Osteocyte (in vitro differentiated cells): ENCODE data around the gene APOBEC2. TPM values are rescaled to one million over a fixed set of nuclear protein-coding genes. Genes with fewer than 3 reads are reported as not detected.

Experiments used
- DNase-seq: peaks from one replicate; pipeline ENCODE4 v3.0.0; 2021; ENCODE audit warnings: mixed read lengths; ENCODE audit not compliant: unreplicated experiment; ENCODE audit errors: extremely low spot score
- H3K27ac Mint-ChIP-seq: one replicate; pipeline ENCODE4 v1.8.0; 2021; ENCODE audit warnings: mild to moderate bottlenecking, mixed read lengths; ENCODE audit not compliant: unreplicated experiment
- H3K27me3 Mint-ChIP-seq: one replicate; pipeline ENCODE4 v1.8.0; 2021; ENCODE audit warnings: mixed read lengths; ENCODE audit not compliant: unreplicated experiment
- H3K36me3 Mint-ChIP-seq: one replicate; pipeline ENCODE4 v1.8.0; 2021; ENCODE audit warnings: mixed read lengths; ENCODE audit not compliant: unreplicated experiment
- H3K4me1 Mint-ChIP-seq: one replicate; pipeline ENCODE4 v1.8.0; 2021; ENCODE audit warnings: mixed read lengths; ENCODE audit not compliant: unreplicated experiment
- H3K4me3 Mint-ChIP-seq: one replicate; pipeline ENCODE4 v1.8.0; 2021; ENCODE audit warnings: mild to moderate bottlenecking, moderate library complexity, mixed read lengths; ENCODE audit not compliant: unreplicated experiment
- H3K9me3 Mint-ChIP-seq: one replicate; pipeline ENCODE4 v1.8.0; 2021; ENCODE audit warnings: mixed read lengths; ENCODE audit not compliant: unreplicated experiment
- total RNA-seq: library from RNA; stranded (reverse); gene quantifications from 2 replicates; pipeline ENCODE4 v1.2.1, GENCODE V29; 2021
- TF ChIP-seq, protein P1 (sequence below): fragments of 200-600 bp; sonication (generic); IDR thresholded peaks from 2 replicates; pipeline ENCODE4 v1.5.0; 2021; ENCODE audit warnings: antibody characterized with exemption, mild to moderate bottlenecking, moderate library complexity

The APOBEC2 gene
- total RNA-seq, 1 donor from 2014 or later, result not detected

DNA sequence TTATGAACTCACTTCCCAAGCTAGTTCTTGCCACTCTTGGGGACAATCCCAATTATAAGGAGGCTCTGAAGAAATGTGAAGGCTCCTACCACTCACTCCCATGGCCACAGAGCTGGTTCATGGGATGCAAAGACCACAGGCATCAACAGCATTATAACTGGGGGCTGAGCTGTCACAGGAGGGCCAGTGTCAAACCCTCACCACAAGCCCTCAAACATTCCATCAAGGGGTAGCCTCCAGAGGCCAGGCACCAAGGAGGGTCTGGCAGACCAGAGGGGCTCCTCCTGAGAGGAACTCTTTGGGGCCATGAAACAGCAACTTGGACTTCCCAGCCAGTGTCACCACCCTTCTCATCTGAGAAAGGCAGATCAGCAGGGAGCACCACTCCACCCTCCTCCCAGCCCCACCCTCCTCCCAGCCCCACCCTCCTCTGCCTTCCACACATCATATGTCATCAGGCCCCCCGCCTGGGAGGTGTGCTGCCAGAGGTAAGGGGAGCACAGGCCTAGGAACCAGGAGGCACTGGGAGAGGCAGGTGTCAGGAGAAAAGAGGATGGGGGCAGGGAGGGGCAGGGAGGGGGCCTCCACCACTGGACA lies 12.0 kb upstream of the APOBEC2 start:
- Mint-ChIP-seq H3K36me3 (no peaks in the 10 kb centered on the region), H3K4me1 (peaks cover 6% of the 10 kb centered on the region), H3K9me3 (no peaks in the 10 kb centered on the region), H3K4me3 (no peak overlapping the region), H3K27me3 (peaks cover 18% of the 10 kb centered on the region), H3K27ac (no peak overlapping the region)
- TF ChIP-seq, protein P1, sequence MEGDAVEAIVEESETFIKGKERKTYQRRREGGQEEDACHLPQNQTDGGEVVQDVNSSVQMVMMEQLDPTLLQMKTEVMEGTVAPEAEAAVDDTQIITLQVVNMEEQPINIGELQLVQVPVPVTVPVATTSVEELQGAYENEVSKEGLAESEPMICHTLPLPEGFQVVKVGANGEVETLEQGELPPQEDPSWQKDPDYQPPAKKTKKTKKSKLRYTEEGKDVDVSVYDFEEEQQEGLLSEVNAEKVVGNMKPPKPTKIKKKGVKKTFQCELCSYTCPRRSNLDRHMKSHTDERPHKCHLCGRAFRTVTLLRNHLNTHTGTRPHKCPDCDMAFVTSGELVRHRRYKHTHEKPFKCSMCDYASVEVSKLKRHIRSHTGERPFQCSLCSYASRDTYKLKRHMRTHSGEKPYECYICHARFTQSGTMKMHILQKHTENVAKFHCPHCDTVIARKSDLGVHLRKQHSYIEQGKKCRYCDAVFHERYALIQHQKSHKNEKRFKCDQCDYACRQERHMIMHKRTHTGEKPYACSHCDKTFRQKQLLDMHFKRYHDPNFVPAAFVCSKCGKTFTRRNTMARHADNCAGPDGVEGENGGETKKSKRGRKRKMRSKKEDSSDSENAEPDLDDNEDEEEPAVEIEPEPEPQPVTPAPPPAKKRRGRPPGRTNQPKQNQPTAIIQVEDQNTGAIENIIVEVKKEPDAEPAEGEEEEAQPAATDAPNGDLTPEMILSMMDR, result no peak
- no peak for DNase-seq

DNA sequence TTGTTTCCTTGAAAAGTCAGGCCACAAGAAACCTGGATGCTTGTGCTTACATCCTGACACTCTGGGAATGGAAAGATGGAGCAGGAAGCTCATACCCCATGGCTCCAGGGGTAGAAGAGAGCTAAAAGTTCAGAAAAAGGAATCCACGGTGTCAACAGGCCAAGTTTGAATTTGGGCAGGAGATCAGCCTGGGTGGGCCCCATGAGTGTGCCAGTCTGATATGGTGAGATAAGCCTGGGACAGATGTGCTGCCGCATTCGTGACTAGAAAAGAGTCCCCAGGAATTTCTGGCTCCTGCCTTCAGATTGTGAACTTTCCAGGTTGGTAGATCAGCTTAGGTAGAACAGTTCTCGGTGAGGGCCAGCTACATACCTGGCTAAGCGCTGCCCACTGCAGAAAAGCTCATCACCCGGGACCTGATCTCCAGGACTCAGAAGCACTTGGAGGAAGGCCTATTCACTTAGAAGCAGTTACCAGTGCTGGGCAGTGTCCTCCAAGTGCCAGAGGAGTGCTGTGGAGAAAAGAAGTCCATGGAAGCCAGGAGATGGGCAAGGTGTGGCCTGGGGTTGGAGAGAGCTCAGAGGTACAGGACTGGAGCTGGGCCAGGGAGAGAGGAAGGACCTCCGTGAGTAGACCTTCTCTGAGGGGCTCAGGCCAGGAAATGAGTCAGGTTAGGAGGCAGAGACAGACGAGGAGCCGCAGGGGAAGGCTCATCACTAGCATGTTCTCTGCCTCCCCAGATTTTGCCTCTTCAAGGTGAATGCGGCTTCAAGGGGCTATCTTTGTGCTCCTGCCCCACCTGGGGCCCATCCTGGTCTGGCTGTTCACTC lies 10.6 kb upstream of the APOBEC2 start, which contains the start of gene TSPO2:
Gene TSPO2, plus strand, starts transcription at position 242 of the 830 bp plus-strand sequence. Its CDS starts 519 bp downstream, at position 761.
- TF ChIP-seq, protein P1, result no peak
- DNase-seq, result no peak
- peaks cover 17% of the 10 kb centered on the region for H3K27me3 Mint-ChIP-seq
- peaks cover 6% of the 10 kb centered on the region for H3K4me1 Mint-ChIP-seq
- H3K4me3 Mint-ChIP-seq, result no peak within 1 kb of the TSS
- H3K27ac Mint-ChIP-seq, result no peak within 1 kb of the TSS
- H3K36me3 Mint-ChIP-seq, result no peaks in the 10 kb centered on the region
- no peaks in the 10 kb centered on the region for H3K9me3 Mint-ChIP-seq

DNA sequence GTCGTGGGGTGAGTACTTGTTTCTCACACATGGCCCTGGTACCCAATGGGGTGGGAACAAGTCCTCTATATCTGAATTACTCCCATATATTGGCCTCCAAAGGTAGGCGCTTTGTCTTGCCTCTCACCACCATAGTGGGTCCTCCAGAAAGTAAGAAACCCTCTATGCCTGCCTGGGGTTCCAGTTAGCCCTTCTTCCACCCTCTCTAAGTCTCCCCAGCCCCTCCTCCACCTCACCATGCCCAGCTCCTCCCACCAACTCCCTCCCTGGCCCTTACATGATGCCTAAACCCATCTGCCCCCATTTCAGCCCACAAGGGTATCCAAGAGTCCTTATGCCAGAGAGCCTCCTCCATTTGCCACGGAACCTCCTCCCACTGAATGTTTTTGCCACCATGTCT lies 9.9 kb upstream of the APOBEC2 start:
- Mint-ChIP-seq H3K4me3 (no peak overlapping the region), H3K27ac (no peak overlapping the region), H3K36me3 (no peaks in the 10 kb centered on the region), H3K4me1 (peaks cover 6% of the 10 kb centered on the region), H3K9me3 (no peaks in the 10 kb centered on the region), H3K27me3 (peaks cover 22% of the 10 kb centered on the region)
- no peak for DNase-seq
- TF ChIP-seq, protein P1, result no peak

DNA sequence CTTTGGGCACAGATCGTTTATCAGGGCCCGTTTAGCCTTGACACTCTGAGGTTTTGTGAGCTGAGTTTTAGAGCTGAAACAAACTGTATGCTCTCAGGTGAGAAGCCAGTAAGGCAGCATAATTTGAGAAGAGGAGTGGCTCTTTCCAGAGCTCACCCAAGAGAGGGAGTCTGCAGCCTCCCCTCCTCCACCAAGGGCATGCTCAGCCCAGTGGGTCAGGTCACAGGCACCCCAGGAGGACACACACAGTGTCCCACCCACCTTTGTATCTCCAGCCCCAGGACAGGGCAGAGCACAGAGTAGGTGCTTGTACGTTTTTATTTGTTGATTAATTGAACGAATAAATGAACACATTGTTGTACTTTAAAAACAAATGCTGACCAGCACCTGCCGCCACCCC lies 7.3 kb upstream of the APOBEC2 start:
- H3K4me1 Mint-ChIP-seq, result peaks cover 10% of the 10 kb centered on the region
- TF ChIP-seq, protein P1, result no peak
- H3K27ac Mint-ChIP-seq, result no peak overlapping the region
- peaks cover 11% of the 10 kb centered on the region for H3K27me3 Mint-ChIP-seq
- no peak overlapping the region for H3K4me3 Mint-ChIP-seq
- no peak for DNase-seq
- H3K36me3 Mint-ChIP-seq, result no peaks in the 10 kb centered on the region
- no peaks in the 10 kb centered on the region for H3K9me3 Mint-ChIP-seq

DNA sequence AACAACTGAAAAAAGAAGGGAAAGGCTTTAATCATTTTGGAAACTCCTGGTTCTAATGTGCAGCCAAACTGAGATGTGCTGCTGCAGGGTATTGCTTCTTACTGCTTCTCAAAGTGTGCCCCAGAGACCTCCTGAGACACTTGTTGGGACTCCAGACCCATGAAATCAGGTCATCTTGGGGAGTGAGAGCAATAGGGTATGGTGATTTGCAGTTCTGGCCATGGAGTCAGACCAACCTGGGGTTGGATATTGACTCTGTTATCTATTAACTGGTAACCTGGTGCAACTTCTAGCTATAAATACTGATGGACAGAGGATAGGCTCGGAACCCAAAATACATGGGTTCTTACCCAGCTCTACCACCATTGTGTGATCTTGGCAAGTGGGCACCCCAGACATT lies 6.9 kb upstream of the APOBEC2 start:
- no peak overlapping the region for H3K4me3 Mint-ChIP-seq
- H3K4me1 Mint-ChIP-seq, result peaks cover 8% of the 10 kb centered on the region
- H3K36me3 Mint-ChIP-seq, result no peaks in the 10 kb centered on the region
- no peaks in the 10 kb centered on the region for H3K9me3 Mint-ChIP-seq
- H3K27me3 Mint-ChIP-seq, result peaks cover 11% of the 10 kb centered on the region
- no peak for DNase-seq
- H3K27ac Mint-ChIP-seq, result no peak overlapping the region
- TF ChIP-seq, protein P1, result no peak
